GM21825 (cell line): Measurements from ENCODE around the gene CYB5B.

Experiments
- ATAC-seq: cut with Tn5 transposase; IDR thresholded peaks from one replicate; pipeline ENCODE4 v1.9.1; 2021; ENCODE audit warnings: mild to moderate bottlenecking, moderate library complexity; ENCODE audit not compliant: unreplicated experiment

CYB5B gene

GRCh38 chr16:69513180-69513966, 89.0 kb downstream of the CYB5B start:
- ATAC-seq = no peak

- no peak for ATAC-seq
These were observed 89.9 kb downstream of the CYB5B start for GRCh38 chr16:69514356-69514755.
